Brain pericyte (primary cell): ENCODE data around the gene LIMCH1.
"Not testable (repeated sequence)": the region's sequence is repeated elsewhere in the genome, so short reads cannot be mapped to it uniquely, and the experiment has no call there.

Experiments
- DNase-seq: peaks from one replicate; pipeline ENCODE4 v3.0.0-alpha.2; 2012; ENCODE audit warnings: low read depth, low spot score

LIMCH1 gene

GRCh38 chr4:41679991-41680390 is 142.0 kb downstream of the LIMCH1 start:
- DNase-seq, result no peak

GRCh38 chr4:41681054-41681453 is 143.1 kb downstream of the LIMCH1 start:
- DNase-seq, result no peak

GRCh38 chr4:41683326-41683725 is 145.4 kb downstream of the LIMCH1 start:
- no peak for DNase-seq

- no peak for DNase-seq
Measured at GRCh38 chr4:41686893-41687292, 148.9 kb downstream of the LIMCH1 start.

GRCh38 chr4:41687971-41688370 is 150.0 kb downstream of the LIMCH1 start:
- DNase-seq, result no peak

GRCh38 chr4:41692717-41693345 is 154.9 kb downstream of the LIMCH1 start:
- peak; percentile 6 for DNase-seq

GRCh38 chr4:41693629-41694028 is 155.7 kb downstream of the LIMCH1 start:
- DNase-seq, result no peak

- no peak for DNase-seq
Measured at GRCh38 chr4:41696131-41696530, 158.2 kb downstream of the LIMCH1 start.

GRCh38 chr4:41696763-41697162 is 158.8 kb downstream of the LIMCH1 start:
- no peak for DNase-seq

GRCh38 chr4:41701983-41702382 is 164.0 kb downstream of the LIMCH1 start:
- no peak for DNase-seq

- DNase-seq, result no peak
Measured at GRCh38 chr4:41702770-41703169, 164.8 kb downstream of the LIMCH1 start.

- no peak for DNase-seq
Measured at GRCh38 chr4:41703785-41704184, 165.8 kb downstream of the LIMCH1 start.

GRCh38 chr4:41709844-41710481 is 172.0 kb downstream of the LIMCH1 start:
- DNase-seq, result peak; percentile 8

GRCh38 chr4:41711654-41712053 is 173.7 kb downstream of the LIMCH1 start:
- DNase-seq, result not testable (repeated sequence)

- DNase-seq, result no peak
Measured at GRCh38 chr4:41712425-41712824, 174.5 kb downstream of the LIMCH1 start.

GRCh38 chr4:41713768-41714167 is 175.8 kb downstream of the LIMCH1 start:
- DNase-seq, result no peak

- DNase-seq, result no peak
Measured at GRCh38 chr4:41714364-41715000, 176.5 kb downstream of the LIMCH1 start.

- no peak for DNase-seq
Measured at GRCh38 chr4:41715155-41715554, 177.2 kb downstream of the LIMCH1 start.

- DNase-seq, result no peak
Measured at GRCh38 chr4:41718907-41719306, 180.9 kb downstream of the LIMCH1 start.

- DNase-seq, result no peak
Measured at GRCh38 chr4:41719417-41719816, 181.5 kb downstream of the LIMCH1 start.

GRCh38 chr4:41722181-41722580 is 184.2 kb downstream of the LIMCH1 start:
- DNase-seq, result no peak

- no peak for DNase-seq
Measured at GRCh38 chr4:41723286-41723685, 185.3 kb downstream of the LIMCH1 start.

- no peak for DNase-seq
Measured at GRCh38 chr4:41725254-41725653, 187.3 kb downstream of the LIMCH1 start.
